IMR-90 (cell line): Measurements from ENCODE around the gene ERBB4. TPM values are rescaled to one million over a fixed set of nuclear protein-coding genes. Genes with fewer than 3 reads are reported as not detected.

ENCODE experiments used
- ATAC-seq: fragments of 200-7000 bp; cut with Tn5 transposase; 2 replicates; pipeline ENCODE4 v1.9.1; 2020; ENCODE audit warnings: low read depth, mild to moderate bottlenecking, moderate library complexity
- BruUV-seq: library from RNA; stranded (reverse); fragments of 400-500 nt; replicated peaks from 2 replicates; lab custom pipeline; 2021; lab: Mats Ljungman, UMichigan
- CTCF ChIA-PET: fragments of 300-600 bp; formaldehyde crosslinking; extraction: SDS; loops from one replicate; lab custom pipeline; 2021; ENCODE audit warnings: antibody characterized with exemption; lab: Yijun Ruan, JAX
- POLR2A ChIA-PET: fragments of 300-600 bp; sonication (Branson Sonifier 250); formaldehyde crosslinking; loops from one replicate; lab custom pipeline; 2022; ENCODE audit warnings: antibody characterized with exemption; ENCODE audit not compliant: unreplicated experiment; lab: Charles Lee
- DNase-seq: peaks from one replicate; pipeline ENCODE4 v3.0.0; 2013
- H2AFZ ChIP-seq: replicated peaks from 2 replicates; pipeline ENCODE3; 2013; ENCODE audit warnings: low read length, mild to moderate bottlenecking; ENCODE audit not compliant: poor library complexity
- H2AK5ac ChIP-seq: 2 replicates; pipeline ENCODE4 v1.6.1; 2013; ENCODE audit warnings: low read depth, low read length, inconsistent platforms
- H2AK9ac ChIP-seq: replicated peaks from 2 replicates; pipeline ENCODE3; 2013; ENCODE audit warnings: mild to moderate bottlenecking, low read depth, low read length, moderate library complexity; ENCODE audit not compliant: poor library complexity
- H2BK120ac ChIP-seq: 2 replicates; pipeline ENCODE4 v1.6.1; 2013; ENCODE audit warnings: low read depth, low read length, inconsistent platforms
- H2BK15ac ChIP-seq: 3 replicates; pipeline ENCODE4 v1.6.1; 2013; ENCODE audit warnings: low read depth, low read length, inconsistent platforms
- H2BK20ac ChIP-seq: 2 replicates; pipeline ENCODE4 v1.6.1; 2013; ENCODE audit warnings: low read depth, mild to moderate bottlenecking, inconsistent platforms, low read length, moderate library complexity
- H2BK5ac ChIP-seq: 2 replicates; pipeline ENCODE4 v1.6.1; 2013; ENCODE audit warnings: mild to moderate bottlenecking, low read depth, low read length, inconsistent platforms; ENCODE audit not compliant: poor library complexity, severe bottlenecking
- H3K14ac ChIP-seq: replicated peaks from 2 replicates; pipeline ENCODE4 v1.6.1; 2013; ENCODE audit warnings: low read depth, low read length, inconsistent platforms
- H3K18ac ChIP-seq: 2 replicates; pipeline ENCODE4 v1.6.1; 2013; ENCODE audit warnings: low read depth, low read length, control low read depth
- H3K23ac ChIP-seq: 2 replicates; pipeline ENCODE4 v1.6.1; 2013; ENCODE audit warnings: low read depth, low read length, inconsistent platforms
- H3K27ac ChIP-seq: 2 replicates; pipeline ENCODE4 v1.5.1; 2013; ENCODE audit warnings: mild to moderate bottlenecking, control low read depth, low read length; ENCODE audit not compliant: insufficient read depth
- H3K27me3 ChIP-seq: 2 replicates; pipeline ENCODE4 v1.6.1; 2013; ENCODE audit warnings: low read length; ENCODE audit not compliant: control insufficient read depth, insufficient read depth
- H3K36me3 ChIP-seq: 2 replicates; pipeline ENCODE4 v1.6.1; 2013; ENCODE audit warnings: low read length, mixed read lengths; ENCODE audit not compliant: control insufficient read depth, insufficient read depth
- H3K4ac ChIP-seq: 2 replicates; pipeline ENCODE4 v1.6.1; 2013; ENCODE audit warnings: low read depth, low read length, inconsistent platforms
- H3K4me1 ChIP-seq: 2 replicates; pipeline ENCODE4 v1.6.1; 2013; ENCODE audit warnings: low read length, mixed read lengths; ENCODE audit not compliant: control insufficient read depth, insufficient read depth
- H3K4me2 ChIP-seq: 2 replicates; pipeline ENCODE4 v1.6.1; 2013; ENCODE audit warnings: low read depth, mild to moderate bottlenecking, control low read depth, low read length, moderate library complexity
- H3K4me3 ChIP-seq: 2 replicates; pipeline ENCODE4 v1.5.1; 2013; ENCODE audit warnings: low read depth, mild to moderate bottlenecking, control low read depth, low read length, moderate library complexity; ENCODE audit not compliant: insufficient read depth
- H3K56ac ChIP-seq: 2 replicates; pipeline ENCODE4 v1.6.1; 2013; ENCODE audit warnings: low read length, inconsistent platforms; ENCODE audit not compliant: insufficient read depth; ENCODE audit errors: extremely low read depth
- H3K79me1 ChIP-seq, 2 experiments: 2 replicates each; pipeline ENCODE4 v1.6.1; 2013; ENCODE audit warnings: low read length in 2 of 2, inconsistent platforms in 1 of 2, low read depth in 1 of 2
- H3K9ac ChIP-seq: 2 replicates; pipeline ENCODE4 v1.6.1; 2013; ENCODE audit warnings: low read depth, low read length, control low read depth
- H3K9me1 ChIP-seq: 2 replicates; pipeline ENCODE4 v1.6.1; 2013; ENCODE audit warnings: low read length, inconsistent platforms; ENCODE audit not compliant: insufficient read depth
- H3K9me3 ChIP-seq: 2 replicates; pipeline ENCODE4 v1.6.1; 2013; ENCODE audit warnings: low read length; ENCODE audit not compliant: control insufficient read depth, insufficient read depth
- H4K20me1 ChIP-seq: 2 replicates; pipeline ENCODE4 v1.6.1; 2013; ENCODE audit warnings: low read length, inconsistent platforms; ENCODE audit not compliant: insufficient read depth
- H4K5ac ChIP-seq: 2 replicates; pipeline ENCODE4 v1.6.1; 2013; ENCODE audit warnings: mild to moderate bottlenecking, low read depth, low read length, control low read depth
- H4K8ac ChIP-seq, 2 experiments: 2 replicates each; pipeline ENCODE4 v1.6.1; 2013; ENCODE audit warnings: low read depth in 2 of 2, low read length in 2 of 2, control low read depth in 1 of 2, inconsistent platforms in 1 of 2
- H4K91ac ChIP-seq: 2 replicates; pipeline ENCODE4 v1.6.1; 2013; ENCODE audit warnings: low read depth, low read length, inconsistent platforms; ENCODE audit not compliant: insufficient read depth
- BHLHE40 ChIP-seq: fragments of 150-350 bp; IDR thresholded peaks from 2 replicates; pipeline ENCODE4 v1.6.1; 2016; ENCODE audit warnings: mild to moderate bottlenecking, low read depth, low read length
- CEBPB ChIP-seq: IDR thresholded peaks from 2 replicates; pipeline ENCODE4 v1.6.1; 2012; ENCODE audit warnings: low read depth, low read length, improper control_type of control experiment
- CHD1 ChIP-seq: IDR thresholded peaks from 2 replicates; pipeline ENCODE4 v1.6.1; 2012; ENCODE audit warnings: low read depth, low read length, improper control_type of control experiment
- ELK1 ChIP-seq: fragments of 150-350 bp; IDR thresholded peaks from 2 replicates; pipeline ENCODE4 v1.6.1; 2016; ENCODE audit warnings: low read depth, mild to moderate bottlenecking, low read length, moderate library complexity, borderline replicate concordance
- FOS ChIP-seq: fragments of 150-350 bp; IDR thresholded peaks from 2 replicates; pipeline ENCODE4 v1.6.1; 2016; ENCODE audit warnings: low read depth, low read length
- MAFK ChIP-seq: IDR thresholded peaks from 2 replicates; pipeline ENCODE4 v1.6.1; 2012; ENCODE audit warnings: low read depth, low read length, improper control_type of control experiment
- MAZ ChIP-seq: IDR thresholded peaks from 2 replicates; pipeline ENCODE4 v1.6.1; 2012; ENCODE audit warnings: low read depth, mild to moderate bottlenecking, low read length, improper control_type of control experiment, moderate library complexity, borderline replicate concordance
- MXI1 ChIP-seq: IDR thresholded peaks from 2 replicates; pipeline ENCODE4 v1.6.1; 2012; ENCODE audit warnings: low read depth, mild to moderate bottlenecking, low read length, moderate library complexity, borderline replicate concordance
- NFE2L2 ChIP-seq: fragments of 150-350 bp; IDR thresholded peaks from 2 replicates; pipeline ENCODE4 v1.6.1; 2016; ENCODE audit warnings: low read depth, mild to moderate bottlenecking, low read length
- POLR2A ChIP-seq: IDR thresholded peaks from 2 replicates; pipeline ENCODE4 v1.6.1; 2012; ENCODE audit warnings: mild to moderate bottlenecking, low read depth, low read length
- RAD21 ChIP-seq: IDR thresholded peaks from 2 replicates; pipeline ENCODE4 v1.6.1; 2012; ENCODE audit warnings: low read length, improper control_type of control experiment
- RCOR1 ChIP-seq: IDR thresholded peaks from 2 replicates; pipeline ENCODE4 v1.6.1; 2012; ENCODE audit warnings: mild to moderate bottlenecking, low read length, improper control_type of control experiment; ENCODE audit not compliant: insufficient replicate concordance
- RFX5 ChIP-seq: IDR thresholded peaks from 2 replicates; pipeline ENCODE4 v1.8.0; 2012; ENCODE audit warnings: low read depth, mild to moderate bottlenecking, low read length, moderate library complexity
- SMC3 ChIP-seq: fragments of 150-350 bp; IDR thresholded peaks from 2 replicates; pipeline ENCODE4 v1.6.1; 2016; ENCODE audit warnings: low read depth, mild to moderate bottlenecking, antibody characterized with exemption, low read length, moderate library complexity
- USF2 ChIP-seq: fragments of 150-350 bp; IDR thresholded peaks from 2 replicates; pipeline ENCODE4 v1.6.1; 2017; ENCODE audit warnings: mild to moderate bottlenecking, antibody characterized with exemption, low read length, low read depth
- WGBS, 2 experiments: methylation state at CpG; one replicate each; pipeline versions ENCODE4 v1.1.5 to v1.1.7; 2013; ENCODE audit warnings: missing lambda C conversion rate in 2 of 2; ENCODE audit not compliant: insufficient read length in 1 of 2; ENCODE audit errors: extremely low coverage in 2 of 2; 5-methylcytosine and 5-hydroxymethylcytosine counted together
- dilution Hi-C: fragments of 300-500 bp; cut with HindIII; formaldehyde crosslinking; loops from one replicate; pipeline ENCODE4 v1.14.3; 2018; ENCODE audit warnings: low sequenced_read_pairs; ENCODE audit not compliant: unreplicated experiment
- in situ Hi-C: fragments of 300-500 bp; cut with MboI; formaldehyde crosslinking; loops from 3 replicates; pipeline ENCODE4 v1.14.3; 2019; ENCODE audit warnings: low sequenced_read_pairs, inconsistent platforms, mixed read lengths
- intact Hi-C: fragments of 100-400 bp; cut with micrococcal nuclease; formaldehyde crosslinking; loops from 2 replicates; pipeline ENCODE4 v1.10.0; 2022
- polyA plus RNA-seq, 3 experiments: library from polyadenylated mRNA; depleted of rRNA; stranded (reverse); fragments of >200 nt; gene quantifications; 2 replicates each; pipeline ENCODE4 v1.2.3, GENCODE V29; 2012; ENCODE audit warnings: low replicate concordance in 1 of 3
- total RNA-seq: library from RNA; depleted of rRNA; stranded (reverse); fragments of >200 nt; gene quantifications from 2 replicates; pipeline ENCODE4 v1.2.3, GENCODE V29; 2012
- TF ChIP-seq, protein P1 (sequence below): conservative IDR thresholded peaks from 2 replicates; pipeline ENCODE4 v1.5.1; 2012; ENCODE audit warnings: mild to moderate bottlenecking, low read depth, low read length, improper control_type of control experiment

Gene ERBB4
- total and polyA plus RNA-seq, 2 of the 4 experiments (the other 2 are of a cell fraction), result not detected

GRCh38 chr2:211361383-211361782 lies 1177.2 kb downstream of the ERBB4 start:
- CTCF ChIA-PET, result no interaction called here
- no peak overlapping the region for H2AFZ ChIP-seq
- no TSS peak for BruUV-seq
- H3K18ac ChIP-seq, result no peak overlapping the region
- WGBS, 2 experiments, result no CpG with 5 or more reads among the region's 1 CpG
- no peaks in the 10 kb centered on the region; the same call in 1 of the 2 replicates for H3K9me3 ChIP-seq
- no peaks in the 10 kb centered on the region for H3K36me3 ChIP-seq
- H2AK5ac ChIP-seq, result no peak overlapping the region
- H3K4ac ChIP-seq, result no peak overlapping the region
- H3K79me1 ChIP-seq, result no peaks in the 10 kb centered on the region
- H2BK20ac ChIP-seq, result no peak overlapping the region
- no peak for TF ChIP-seq POLR2A
- no peak for TF ChIP-seq MXI1
- TF ChIP-seq, protein P1, sequence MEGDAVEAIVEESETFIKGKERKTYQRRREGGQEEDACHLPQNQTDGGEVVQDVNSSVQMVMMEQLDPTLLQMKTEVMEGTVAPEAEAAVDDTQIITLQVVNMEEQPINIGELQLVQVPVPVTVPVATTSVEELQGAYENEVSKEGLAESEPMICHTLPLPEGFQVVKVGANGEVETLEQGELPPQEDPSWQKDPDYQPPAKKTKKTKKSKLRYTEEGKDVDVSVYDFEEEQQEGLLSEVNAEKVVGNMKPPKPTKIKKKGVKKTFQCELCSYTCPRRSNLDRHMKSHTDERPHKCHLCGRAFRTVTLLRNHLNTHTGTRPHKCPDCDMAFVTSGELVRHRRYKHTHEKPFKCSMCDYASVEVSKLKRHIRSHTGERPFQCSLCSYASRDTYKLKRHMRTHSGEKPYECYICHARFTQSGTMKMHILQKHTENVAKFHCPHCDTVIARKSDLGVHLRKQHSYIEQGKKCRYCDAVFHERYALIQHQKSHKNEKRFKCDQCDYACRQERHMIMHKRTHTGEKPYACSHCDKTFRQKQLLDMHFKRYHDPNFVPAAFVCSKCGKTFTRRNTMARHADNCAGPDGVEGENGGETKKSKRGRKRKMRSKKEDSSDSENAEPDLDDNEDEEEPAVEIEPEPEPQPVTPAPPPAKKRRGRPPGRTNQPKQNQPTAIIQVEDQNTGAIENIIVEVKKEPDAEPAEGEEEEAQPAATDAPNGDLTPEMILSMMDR, result no peak
- no peak for TF ChIP-seq FOS
- no peak for TF ChIP-seq NFE2L2
- TF ChIP-seq RFX5, result no peak
- no peak for TF ChIP-seq RCOR1
- no peak for TF ChIP-seq BHLHE40
- no peak for TF ChIP-seq CHD1
- TF ChIP-seq SMC3, result no peak
- TF ChIP-seq CEBPB, result no peak
- TF ChIP-seq RAD21, result no peak
- TF ChIP-seq ELK1, result no peak
- TF ChIP-seq MAFK, result no peak
- no peak for TF ChIP-seq MAZ
- TF ChIP-seq USF2, result no peak
- no peak overlapping the region for H4K8ac ChIP-seq
- in situ Hi-C loops (no loop called here), intact Hi-C loops (no loop called here), dilution Hi-C loops (no loop called here)
- H3K4me3 ChIP-seq, result no peak overlapping the region
- H2AK9ac ChIP-seq, result no peak overlapping the region
- H2BK5ac ChIP-seq, result no peak overlapping the region
- POLR2A ChIA-PET, result no interaction called here
- no peak overlapping the region for H2BK15ac ChIP-seq
- H4K91ac ChIP-seq, result no peak overlapping the region
- H2BK120ac ChIP-seq, result no peak overlapping the region
- H3K27ac ChIP-seq, result no peak overlapping the region
- H3K56ac ChIP-seq, result no peak overlapping the region
- no peaks in the 10 kb centered on the region for H3K27me3 ChIP-seq
- no peaks in the 10 kb centered on the region for H4K20me1 ChIP-seq
- no peaks in the 10 kb centered on the region for H3K4me1 ChIP-seq
- DNase-seq, result no peak
- H3K4me2 ChIP-seq, result no peak overlapping the region
- no peak overlapping the region for H4K5ac ChIP-seq
- no peak overlapping the region for H3K14ac ChIP-seq
- ATAC-seq, result no peak
- H3K23ac ChIP-seq, result no peak overlapping the region
- H3K9me1 ChIP-seq, result no peaks in the 10 kb centered on the region
- no peak overlapping the region for H3K9ac ChIP-seq
